Activated CD8-positive, alpha-beta memory T cell treated with anti-CD3 and anti-CD28 coated beads for 24 hours (primary cell): ENCODE measurements around the gene PIAS1.
"Not testable (repeated sequence)": the region's sequence is repeated elsewhere in the genome, so short reads cannot be mapped to it uniquely, and the experiment has no call there.

ENCODE experiments used
- DNase-seq: peaks from one replicate; pipeline ENCODE4 v3.0.0-alpha.2; 2020

Gene PIAS1

GRCh38 chr15:68222432-68222743 lies 168.3 kb downstream of the PIAS1 start:
- DNase-seq, result not testable (repeated sequence)

GRCh38 chr15:68223171-68223570 lies 169.1 kb downstream of the PIAS1 start:
- DNase-seq, result no peak

GRCh38 chr15:68224108-68224507 lies 170.0 kb downstream of the PIAS1 start:
- no peak for DNase-seq

- no peak for DNase-seq
These were observed 170.6 kb downstream of the PIAS1 start for GRCh38 chr15:68224546-68225250.

GRCh38 chr15:68225442-68225841 lies 171.3 kb downstream of the PIAS1 start:
- DNase-seq, result not testable (repeated sequence)

- DNase-seq, result no peak
These were observed 173.6 kb downstream of the PIAS1 start for GRCh38 chr15:68227643-68228142.

- no peak for DNase-seq
These were observed 174.2 kb downstream of the PIAS1 start for GRCh38 chr15:68228143-68228970.

GRCh38 chr15:68228971-68229385 lies 174.9 kb downstream of the PIAS1 start:
- no peak for DNase-seq

GRCh38 chr15:68229386-68230156 lies 175.5 kb downstream of the PIAS1 start, which contains the start of gene CLN6:
CLN6 (minus strand) TSS chr15:68229728; CDS start chr15:68229584, 144 bp downstream.
- peak; percentile 96 for DNase-seq

GRCh38 chr15:68230157-68231100 lies 176.3 kb downstream of the PIAS1 start:
- DNase-seq, result no peak

- no peak for DNase-seq
These were observed 177.1 kb downstream of the PIAS1 start for GRCh38 chr15:68231102-68231818.

- DNase-seq, result no peak
These were observed 178.3 kb downstream of the PIAS1 start for GRCh38 chr15:68232449-68232848.

GRCh38 chr15:68232937-68233336 lies 178.8 kb downstream of the PIAS1 start:
- no peak for DNase-seq

- no peak for DNase-seq
These were observed 179.9 kb downstream of the PIAS1 start for GRCh38 chr15:68234060-68234459.

GRCh38 chr15:68234520-68234919 lies 180.4 kb downstream of the PIAS1 start:
- DNase-seq, result not testable (repeated sequence)

GRCh38 chr15:68235022-68235421 lies 180.9 kb downstream of the PIAS1 start:
- no peak for DNase-seq

GRCh38 chr15:68239025-68239424 lies 184.9 kb downstream of the PIAS1 start:
- no peak for DNase-seq

- DNase-seq, result no peak
These were observed 187.2 kb downstream of the PIAS1 start for GRCh38 chr15:68241088-68241935.
